ENCODE data around the gene NRIP1. TPM values are rescaled to one million over a fixed set of nuclear protein-coding genes. Genes with fewer than 3 reads are reported as not detected.
A peak's percentile ranks its signal among the peaks of the same experiment; 100 is the strongest.

Gene NRIP1
- polyA plus RNA-seq, 3 donors = 4.3 to 28.2 (median 23.5) TPM

DNA sequence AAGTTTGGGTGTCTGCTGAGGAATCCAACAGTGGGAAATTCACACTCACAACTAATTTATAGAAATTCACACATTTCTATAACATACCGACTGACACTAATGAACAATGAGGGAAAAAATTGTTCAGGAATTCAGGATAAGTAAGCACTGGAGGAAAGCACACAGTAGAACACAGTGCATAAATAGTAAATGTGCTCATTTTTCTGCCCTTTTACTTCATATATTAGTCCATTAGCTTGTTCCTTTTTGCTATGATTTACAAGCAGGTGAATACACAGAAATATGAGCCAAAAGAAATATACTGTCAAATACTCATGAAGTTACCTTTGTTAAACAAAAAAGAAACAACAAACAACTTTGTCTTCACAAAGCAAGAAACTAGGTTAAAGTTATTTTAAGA, 11.3 kb downstream of the NRIP1 start:
- no peaks in the 10 kb centered on the region for H3K27me3 ChIP-seq (ENCODE audit: control insufficient read depth in 2 of 2, insufficient read depth in 2 of 2, low read length in 2 of 2)
- H3K4me2 ChIP-seq (replicated peaks; ENCODE audit: extremely low read depth, low read length, poor library complexity, severe bottlenecking) = no peak overlapping the region
- no peak overlapping the region for H2AFZ ChIP-seq (ENCODE audit: insufficient read depth, low read depth, low read length, poor library complexity, severe bottlenecking)
- Mint-ChIP-seq H3K27ac (no peak overlapping the region), H3K4me1 (peaks cover 87% of the 10 kb centered on the region), H3K4me3 (no peak overlapping the region), H3K27me3 (ENCODE audit: low read depth in 3 of 3) (peaks cover 0 to 4% (median 0%) of the 10 kb centered on the region in 3 donors), H3K9me3 (no peaks in the 10 kb centered on the region), H3K36me3 (peaks cover 0 to 4% of the 10 kb centered on the region in 2 donors)
- intact Hi-C loops (cut with micrococcal nuclease) = no loop called here
- H3K9me3 ChIP-seq (replicated peaks in 1 of 2; ENCODE audit: control insufficient read depth in 1 of 2, insufficient read depth in 1 of 2, low read length in 2 of 2) = no peaks in the 10 kb centered on the region
- no peaks in the 10 kb centered on the region for H3K36me3 ChIP-seq (replicated peaks in 1 of 2; ENCODE audit: control insufficient read depth in 1 of 2, insufficient read depth in 2 of 2, low read length in 2 of 2)
- H3K9ac ChIP-seq (ENCODE audit: insufficient read depth, low read length, poor library complexity, severe bottlenecking) = no peak overlapping the region
- TF ChIP-seq, protein P1, sequence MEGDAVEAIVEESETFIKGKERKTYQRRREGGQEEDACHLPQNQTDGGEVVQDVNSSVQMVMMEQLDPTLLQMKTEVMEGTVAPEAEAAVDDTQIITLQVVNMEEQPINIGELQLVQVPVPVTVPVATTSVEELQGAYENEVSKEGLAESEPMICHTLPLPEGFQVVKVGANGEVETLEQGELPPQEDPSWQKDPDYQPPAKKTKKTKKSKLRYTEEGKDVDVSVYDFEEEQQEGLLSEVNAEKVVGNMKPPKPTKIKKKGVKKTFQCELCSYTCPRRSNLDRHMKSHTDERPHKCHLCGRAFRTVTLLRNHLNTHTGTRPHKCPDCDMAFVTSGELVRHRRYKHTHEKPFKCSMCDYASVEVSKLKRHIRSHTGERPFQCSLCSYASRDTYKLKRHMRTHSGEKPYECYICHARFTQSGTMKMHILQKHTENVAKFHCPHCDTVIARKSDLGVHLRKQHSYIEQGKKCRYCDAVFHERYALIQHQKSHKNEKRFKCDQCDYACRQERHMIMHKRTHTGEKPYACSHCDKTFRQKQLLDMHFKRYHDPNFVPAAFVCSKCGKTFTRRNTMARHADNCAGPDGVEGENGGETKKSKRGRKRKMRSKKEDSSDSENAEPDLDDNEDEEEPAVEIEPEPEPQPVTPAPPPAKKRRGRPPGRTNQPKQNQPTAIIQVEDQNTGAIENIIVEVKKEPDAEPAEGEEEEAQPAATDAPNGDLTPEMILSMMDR (IDR thresholded peaks at IDR 0.05) = no peak
- DNase-seq = no peak
- peaks cover 100% of the 10 kb centered on the region for H4K20me1 ChIP-seq (ENCODE audit: insufficient read depth, low read length)
- peaks cover 33 to 70% of the 10 kb centered on the region in 2 donors for H3K4me1 ChIP-seq (ENCODE audit: control insufficient read depth in 1 of 2, insufficient read depth in 2 of 2, low read length in 2 of 2)
- H3K79me2 ChIP-seq (ENCODE audit: insufficient read depth, low read length) = peaks cover 100% of the 10 kb centered on the region
- no peak overlapping the region for H3K27ac ChIP-seq (ENCODE audit: low read depth in 1 of 2, low read length in 2 of 2)
- no CpG with 5 or more reads among the region's 1 CpG for WGBS (ENCODE audit: insufficient coverage)
- H3K4me3 ChIP-seq (replicated peaks in 1 of 3; ENCODE audit: low read depth in 2 of 3, low read length in 3 of 3) = no peak overlapping the region

DNA sequence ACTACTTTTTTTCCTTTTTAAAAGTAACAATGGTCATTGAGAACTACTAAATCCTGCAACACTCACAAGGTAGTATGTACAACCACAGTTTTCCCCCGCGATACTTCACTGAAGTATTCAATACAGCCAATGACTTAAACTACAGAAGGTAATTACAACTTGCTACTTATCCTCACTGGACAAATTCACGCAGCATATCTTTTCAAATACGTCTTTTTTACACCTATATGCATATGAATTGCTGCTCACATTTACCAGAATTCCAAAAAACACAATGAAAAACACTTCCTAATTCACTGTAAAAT, 12.4 kb downstream of the NRIP1 start:
- Histone ChIP-seq H2AFZ (ENCODE audit: insufficient read depth, low read depth, low read length, poor library complexity, severe bottlenecking) (no peak overlapping the region), H3K36me3 (replicated peaks in 1 of 2; ENCODE audit: control insufficient read depth in 1 of 2, insufficient read depth in 2 of 2, low read length in 2 of 2) (no peaks in the 10 kb centered on the region), H3K4me3 (replicated peaks in 1 of 3; ENCODE audit: low read depth in 2 of 3, low read length in 3 of 3) (peak overlapping the region in 1 of 3 experiments; percentile 33), H3K79me2 (ENCODE audit: insufficient read depth, low read length) (peaks cover 100% of the 10 kb centered on the region), H3K27ac (ENCODE audit: low read depth in 1 of 2, low read length in 2 of 2) (no peak overlapping the region), H3K4me1 (ENCODE audit: control insufficient read depth in 1 of 2, insufficient read depth in 2 of 2, low read length in 2 of 2) (peaks cover 26 to 59% of the 10 kb centered on the region in 2 donors), H3K4me2 (replicated peaks; ENCODE audit: extremely low read depth, low read length, poor library complexity, severe bottlenecking) (peak overlapping the region; percentile 41), H3K9me3 (replicated peaks in 1 of 2; ENCODE audit: control insufficient read depth in 1 of 2, insufficient read depth in 1 of 2, low read length in 2 of 2) (no peaks in the 10 kb centered on the region), H3K27me3 (ENCODE audit: control insufficient read depth in 2 of 2, insufficient read depth in 2 of 2, low read length in 2 of 2) (no peaks in the 10 kb centered on the region), H3K9ac (ENCODE audit: insufficient read depth, low read length, poor library complexity, severe bottlenecking) (no peak overlapping the region), H4K20me1 (ENCODE audit: insufficient read depth, low read length) (peaks cover 100% of the 10 kb centered on the region)
- intact Hi-C loops (cut with micrococcal nuclease) = no loop called here
- peak overlapping the region in 1 of 7 donors; percentile 48 for H3K27ac Mint-ChIP-seq
- TF ChIP-seq, protein P1 (IDR thresholded peaks at IDR 0.05) = no peak
- peaks cover 0 to 2% (median 0%) of the 10 kb centered on the region in 7 donors for H3K9me3 Mint-ChIP-seq
- H3K27me3 Mint-ChIP-seq (ENCODE audit: low read depth in 3 of 3) = peaks cover 0 to 1% (median 0%) of the 10 kb centered on the region in 3 donors
- DNase-seq = no peak
- H3K4me1 Mint-ChIP-seq = peaks cover 82% of the 10 kb centered on the region
- peak overlapping the region; percentile 45 to 65 for H3K4me3 Mint-ChIP-seq
- H3K36me3 Mint-ChIP-seq = peaks cover 0 to 4% of the 10 kb centered on the region in 2 donors
- 32% methylated on average over 3 of the region's 4 CpGs for WGBS (ENCODE audit: insufficient coverage)

Measured in CD14-positive monocyte (primary cell).